Measurements from ENCODE around the gene RAD51D. TPM values are rescaled to one million over a fixed set of nuclear protein-coding genes. Genes with fewer than 3 reads are reported as not detected.

Gene RAD51D
- total and polyA plus RNA-seq, 2 donors (not counting 3 experiments of a cell fraction or from before 2014, with no cell fraction given): 15.5 to 27.9 TPM

DNA sequence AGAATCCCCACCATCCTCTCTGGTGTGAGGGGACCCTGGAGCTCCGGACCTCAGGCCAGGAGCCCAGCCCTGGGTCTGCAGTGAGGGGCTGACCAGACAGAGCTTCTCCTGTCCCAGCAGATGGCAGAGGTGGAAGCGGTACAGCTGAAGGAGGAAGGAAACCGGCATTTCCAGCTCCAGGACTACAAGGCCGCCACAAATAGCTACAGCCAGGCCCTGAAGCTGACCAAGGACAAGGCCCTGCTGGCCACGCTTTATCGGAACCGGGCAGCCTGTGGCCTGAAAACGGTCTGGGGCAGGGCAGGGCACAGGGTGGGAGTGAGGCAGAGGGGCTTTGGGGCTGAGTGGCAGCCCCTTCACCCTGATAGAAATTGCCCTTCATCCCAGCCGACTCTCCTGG lies 28.5 kb upstream of the RAD51D start:
- ChIA-PET CTCF (interaction anchor here (0.8 to 1.4 kb wide), 5 partner anchors 23 to 606 kb away, joined by 3 to 4 read pairs (median 3); no protein-coding TSS in a partner anchor), POLR2A (no interaction called here)
- H4K20me1 ChIP-seq (replicated peaks; ENCODE audit: control insufficient read depth, extremely low read depth, insufficient read depth, low read length): no peaks in the 10 kb centered on the region
- no peaks in the 10 kb centered on the region for H3K9me1 ChIP-seq (replicated peaks; ENCODE audit: control insufficient read depth, extremely low read depth, insufficient read depth, low read length)
- no peak for FAIRE-seq
- no peak overlapping the region for H3K4me2 ChIP-seq (ENCODE audit: insufficient read depth, low read length)
- no peaks in the 10 kb centered on the region for H3K9me3 ChIP-seq (replicated peaks; ENCODE audit: control insufficient read depth, insufficient read depth, low read length)
- no peaks in the 10 kb centered on the region for H3K79me2 ChIP-seq (ENCODE audit: control insufficient read depth, insufficient read depth, low read length)
- H3K27me3 ChIP-seq (ENCODE audit: control insufficient read depth in 2 of 2, insufficient read depth in 2 of 2, low read length in 2 of 2): peaks cover 4 to 11% of the 10 kb centered on the region in 2 experiments
- H2AFZ ChIP-seq (ENCODE audit: low read depth, low read length): no peak overlapping the region
- no peak overlapping the region for H3K27ac ChIP-seq (ENCODE audit: insufficient read depth, low read depth, low read length)
- no TSS peak for BruUV-seq (replicated peaks)
- DNase-seq (ENCODE audit: low read depth, low spot score): no peak
- H3K9ac ChIP-seq (replicated peaks; ENCODE audit: extremely low read depth, insufficient read depth, low read length): no peak overlapping the region
- TF ChIP-seq EZH2 (IDR thresholded peaks at IDR 0.05; ENCODE audit: borderline replicate concordance, low read depth, low read length, severe bottlenecking): no peak
- intact Hi-C loops (cut with micrococcal nuclease) (loop anchor here (10.0 kb wide), 1 partner anchor 387 kb away; the partner anchor contains the start of gene SLFN12L), dilution Hi-C loops (cut with MboI; ENCODE audit: extremely low pct_ligation_motif_present, low sequenced_read_pairs) (no loop called here)
- no peaks in the 10 kb centered on the region for H3K36me3 ChIP-seq (ENCODE audit: control insufficient read depth in 2 of 2, extremely low read depth in 1 of 2, insufficient read depth in 2 of 2, low read length in 2 of 2)
- H3K4me1 ChIP-seq (ENCODE audit: control insufficient read depth, extremely low read depth, insufficient read depth, low read length): no peaks in the 10 kb centered on the region
- no peak overlapping the region for H3K4me3 ChIP-seq (replicated peaks in 1 of 3; ENCODE audit: insufficient read depth in 1 of 3, low read depth in 1 of 3, low read length in 3 of 3)

DNA sequence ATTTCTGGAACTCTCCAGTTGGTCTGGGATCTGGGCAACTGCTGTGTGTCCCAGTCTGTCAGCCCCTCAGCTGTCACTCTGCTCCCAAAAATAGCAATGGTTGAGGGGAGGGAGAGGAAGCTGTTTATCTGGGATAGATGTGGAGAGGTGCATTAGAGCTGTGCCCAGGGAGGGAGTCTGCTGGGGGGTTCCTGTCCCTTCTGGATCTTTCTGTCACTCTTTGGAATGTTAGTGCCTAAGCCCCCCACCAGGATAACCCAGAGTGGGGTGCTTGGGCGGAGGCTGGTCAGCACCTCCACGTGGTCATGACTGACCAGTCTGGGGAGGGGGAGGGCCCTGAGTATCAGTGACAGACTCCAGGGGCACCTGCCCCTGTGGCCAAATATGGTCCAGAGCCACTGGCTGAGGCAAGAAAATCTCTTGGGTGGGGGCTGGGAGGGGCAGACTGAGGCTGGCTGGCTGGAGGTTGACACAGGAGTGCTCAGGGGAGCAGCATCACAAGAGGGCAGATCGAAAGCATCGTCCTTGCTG lies 27.8 kb upstream of the RAD51D start, which contains the start of gene UNC45B:
Gene UNC45B (plus strand): TSS at position 443 of the 531 bp plus-strand sequence. CDS start 447 bp downstream, outside the sequence.
- intact Hi-C loops (cut with micrococcal nuclease) (loop anchor here (10.0 kb wide), 1 partner anchor 387 kb away; the partner anchor contains the start of gene SLFN12L), dilution Hi-C loops (cut with MboI; ENCODE audit: extremely low pct_ligation_motif_present, low sequenced_read_pairs) (no loop called here)
- Histone ChIP-seq H3K27ac (ENCODE audit: insufficient read depth, low read depth, low read length) (no peak within 1 kb of the TSS), H3K27me3 (ENCODE audit: control insufficient read depth in 2 of 2, insufficient read depth in 2 of 2, low read length in 2 of 2) (peaks cover 4 to 8% of the 10 kb centered on the region in 2 experiments), H3K79me2 (ENCODE audit: control insufficient read depth, insufficient read depth, low read length) (no peaks in the 10 kb centered on the region), H2AFZ (ENCODE audit: low read depth, low read length) (no peak within 1 kb of the TSS), H4K20me1 (replicated peaks; ENCODE audit: control insufficient read depth, extremely low read depth, insufficient read depth, low read length) (no peaks in the 10 kb centered on the region), H3K4me3 (replicated peaks in 1 of 3; ENCODE audit: insufficient read depth in 1 of 3, low read depth in 1 of 3, low read length in 3 of 3) (no peak within 1 kb of the TSS), H3K36me3 (ENCODE audit: control insufficient read depth in 2 of 2, extremely low read depth in 1 of 2, insufficient read depth in 2 of 2, low read length in 2 of 2) (no peaks in the 10 kb centered on the region), H3K4me1 (ENCODE audit: control insufficient read depth, extremely low read depth, insufficient read depth, low read length) (no peaks in the 10 kb centered on the region), H3K9me1 (replicated peaks; ENCODE audit: control insufficient read depth, extremely low read depth, insufficient read depth, low read length) (no peaks in the 10 kb centered on the region), H3K9ac (replicated peaks; ENCODE audit: extremely low read depth, insufficient read depth, low read length) (no peak within 1 kb of the TSS), H3K9me3 (replicated peaks; ENCODE audit: control insufficient read depth, insufficient read depth, low read length) (no peaks in the 10 kb centered on the region), H3K4me2 (ENCODE audit: insufficient read depth, low read length) (no peak within 1 kb of the TSS)
- POLR2A ChIA-PET: no interaction called here
- no TSS peak for BruUV-seq (replicated peaks)
- CTCF ChIA-PET: interaction anchor here (0.8 to 1.2 kb wide), 2 partner anchors 392 to 605 kb away, joined by 3 read pairs; no protein-coding TSS in a partner anchor
- TF ChIP-seq GATA2 (IDR thresholded peaks at IDR 0.05; ENCODE audit: insufficient read depth, insufficient read length, low read depth, low read length): no peak
- no peak for TF ChIP-seq POLR2AphosphoS5 (IDR thresholded peaks at IDR 0.05; ENCODE audit: insufficient read depth, low read depth, low read length)
- no peak for TF ChIP-seq JUN (IDR thresholded peaks at IDR 0.05; ENCODE audit: borderline replicate concordance, insufficient read depth, insufficient read length, low read depth)
- TF ChIP-seq MYC (IDR thresholded peaks at IDR 0.05; ENCODE audit: low read depth, low read length): no peak
- DNase-seq (ENCODE audit: low read depth, low spot score): no peak
- FAIRE-seq: no peak

Data from endothelial cell of umbilical vein (primary cell).